GM12878 (cell line): ENCODE data around the gene NUAK1. TPM values are rescaled to one million over a fixed set of nuclear protein-coding genes. Genes with fewer than 3 reads are reported as not detected.

Source experiments
- ATAC-seq: fragments of 200-7000 bp; cut with Tn5 transposase; 3 replicates; pipeline ENCODE4 v1.9.1; 2020; ENCODE audit warnings: mild to moderate bottlenecking, moderate library complexity
- BruUV-seq: library from RNA; stranded (reverse); fragments of 400-500 nt; replicated peaks from 2 replicates; lab custom pipeline; 2021; lab: Mats Ljungman, UMichigan
- CTCF ChIA-PET: fragments of 300-600 bp; sonication (Branson Sonifier 250); formaldehyde crosslinking; extraction: SDS; loops from one replicate; lab custom pipeline; 2021; ENCODE audit warnings: inconsistent platforms; lab: Yijun Ruan, JAX
- POLR2A ChIA-PET: fragments of 350-600 bp; formaldehyde crosslinking; extraction: SDS; loops from one replicate; lab custom pipeline; 2021; ENCODE audit warnings: inconsistent platforms; lab: Charles Lee
- RAD21 ChIA-PET: fragments of 300-600 bp; sonication (Branson Sonifier 250); formaldehyde crosslinking; loops from one replicate; lab custom pipeline; 2023; ENCODE audit warnings: antibody characterized with exemption; ENCODE audit not compliant: unreplicated experiment; lab: Charles Lee
- SMC1A ChIA-PET: fragments of 300-600 bp; sonication (Branson Sonifier 250); formaldehyde crosslinking; loops from one replicate; lab custom pipeline; 2023; ENCODE audit not compliant: unreplicated experiment, uncharacterized antibody; lab: Charles Lee
- DNase-seq: peaks from one replicate; pipeline ENCODE4 v3.0.0-alpha.2; 2011; ENCODE audit warnings: low read depth, low spot score
- FAIRE-seq: peaks from 3 replicates; lab custom pipeline; 2011; peaks lifted over from hg19 to GRCh38; lab: Jason Lieb, UNC
- H2AFZ ChIP-seq: 2 replicates; pipeline ENCODE4 v1.6.0; 2011; ENCODE audit warnings: low read depth, low read length, control low read depth; ENCODE audit not compliant: control insufficient read depth
- H3K27ac ChIP-seq: 2 replicates; pipeline ENCODE4 v1.5.1; 2011; ENCODE audit warnings: control low read depth; ENCODE audit not compliant: control insufficient read depth, insufficient read depth
- H3K27me3 ChIP-seq, 2 experiments: replicated peaks in 1 of 2; 2 replicates each; pipeline versions ENCODE4 v1.6.0 to v1.6.1; 2011; ENCODE audit warnings: low read length in 1 of 2; ENCODE audit not compliant: control insufficient read depth in 2 of 2, insufficient read depth in 2 of 2
- H3K36me3 ChIP-seq, 2 experiments: 2 replicates each; pipeline ENCODE4 v1.5.1; 2011; ENCODE audit warnings: low read length in 1 of 2; ENCODE audit not compliant: control insufficient read depth in 2 of 2, insufficient read depth in 2 of 2
- H3K4me1 ChIP-seq: 2 replicates; pipeline ENCODE4 v1.6.1; 2011; ENCODE audit warnings: mild to moderate bottlenecking, low read length, moderate library complexity, mixed read lengths; ENCODE audit not compliant: control insufficient read depth, insufficient read depth
- H3K4me2 ChIP-seq: 2 replicates; pipeline ENCODE4 v1.6.0; 2011; ENCODE audit warnings: control low read depth; ENCODE audit not compliant: control insufficient read depth, insufficient read depth
- H3K4me3 ChIP-seq: fragments of 200-600 bp; sonication (generic); 2 replicates; pipeline ENCODE4 v1.5.1; 2016
- H3K79me2 ChIP-seq: 2 replicates; pipeline ENCODE4 v1.6.0; 2011; ENCODE audit warnings: low read length; ENCODE audit not compliant: control insufficient read depth, insufficient read depth
- H3K9ac ChIP-seq: 2 replicates; pipeline ENCODE4 v1.8.0; 2011; ENCODE audit warnings: low read length, control low read depth, mixed read lengths; ENCODE audit not compliant: control insufficient read depth, insufficient read depth
- H3K9me3 ChIP-seq: replicated peaks from 3 replicates; pipeline ENCODE4 v1.5.1; 2011; ENCODE audit warnings: mild to moderate bottlenecking, low read length; ENCODE audit not compliant: control insufficient read depth, insufficient read depth
- H4K20me1 ChIP-seq: 2 replicates; pipeline ENCODE4 v1.6.0; 2011; ENCODE audit not compliant: control insufficient read depth, insufficient read depth
- BACH1 ChIP-seq: fragments of 450-650 bp; IDR thresholded peaks from 2 replicates; pipeline ENCODE4 v1.6.1; 2017; ENCODE audit warnings: mild to moderate bottlenecking, borderline replicate concordance
- BMI1 ChIP-seq: fragments of 450-650 bp; IDR thresholded peaks from 2 replicates; pipeline ENCODE4 v1.6.1; 2016; ENCODE audit warnings: mild to moderate bottlenecking, moderate library complexity, borderline replicate concordance
- CHD1 ChIP-seq: IDR thresholded peaks from 2 replicates; pipeline ENCODE4 v1.6.1; 2012; ENCODE audit warnings: low read depth, low read length, improper control_type of control experiment
- E2F8 ChIP-seq: fragments of 450-650 bp; IDR thresholded peaks from 2 replicates; pipeline ENCODE4 v1.6.1; 2018; ENCODE audit warnings: mild to moderate bottlenecking, low read depth, moderate library complexity; ENCODE audit not compliant: partially characterized antibody
- EED ChIP-seq: sonication (generic); IDR thresholded peaks from 2 replicates; pipeline ENCODE4 v1.6.1; 2016; ENCODE audit warnings: antibody characterized with exemption, low read depth
- EP300 ChIP-seq, 2 experiments: fragments of 150-350 bp in 1 of 2; IDR thresholded peaks; 2 replicates each; pipeline ENCODE4 v1.6.1; 2011 to 2012; ENCODE audit warnings: low read depth in 2 of 2, low read length in 2 of 2, borderline replicate concordance in 1 of 2, improper control_type of control experiment in 1 of 2, inconsistent platforms in 1 of 2; ENCODE audit not compliant: control insufficient read depth in 1 of 2
- HCFC1 ChIP-seq: fragments of 150-350 bp; IDR thresholded peaks from 2 replicates; pipeline ENCODE4 v1.6.1; 2014; ENCODE audit warnings: low read length
- IRF5 ChIP-seq: fragments of 450-650 bp; IDR thresholded peaks from 2 replicates; pipeline ENCODE4 v1.6.1; 2017; ENCODE audit warnings: borderline replicate concordance
- JUNB ChIP-seq: IDR thresholded peaks from 2 replicates; pipeline ENCODE4 v1.6.1; 2016; ENCODE audit warnings: antibody characterized with exemption, mild to moderate bottlenecking
- MYC ChIP-seq: IDR thresholded peaks from 2 replicates; pipeline ENCODE4 v1.6.1; 2011; ENCODE audit warnings: mild to moderate bottlenecking, low read length, moderate library complexity, inconsistent platforms; ENCODE audit not compliant: insufficient read depth, insufficient replicate concordance, insufficient read length, severe bottlenecking
- RFX5 ChIP-seq: IDR thresholded peaks from 2 replicates; pipeline ENCODE4 v1.6.1; 2011; ENCODE audit warnings: low read depth, low read length, improper control_type of control experiment
- SKIL ChIP-seq: fragments of 450-650 bp; IDR thresholded peaks from 2 replicates; pipeline ENCODE4 v1.6.1; 2017; ENCODE audit warnings: mild to moderate bottlenecking, low read depth, inconsistent platforms; ENCODE audit not compliant: poor library complexity, severe bottlenecking
- SMC3 ChIP-seq: IDR thresholded peaks from 2 replicates; pipeline ENCODE4 v1.6.1; 2011; ENCODE audit warnings: low read length, improper control_type of control experiment, borderline replicate concordance
- SREBF1 ChIP-seq: IDR thresholded peaks from 2 replicates; pipeline ENCODE4 v1.6.1; 2012; ENCODE audit warnings: mild to moderate bottlenecking, low read length
- YBX1 ChIP-seq: fragments of 450-650 bp; IDR thresholded peaks from 2 replicates; pipeline ENCODE4 v1.6.1; 2016; ENCODE audit warnings: antibody characterized with exemption
- WGBS: methylation state at CpG from one replicate; pipeline ENCODE4 v1.1.6; 2016; ENCODE audit warnings: low lambda C conversion rate; ENCODE audit not compliant: insufficient replicate concordance, insufficient coverage; ENCODE audit errors: missing lambda C conversion rate; 5-methylcytosine and 5-hydroxymethylcytosine counted together
- in situ Hi-C: fragments of 300-500 bp; cut with MboI; formaldehyde crosslinking; loops from 9 replicates; pipeline ENCODE4 v1.14.3; 2018; ENCODE audit warnings: mixed read lengths
- intact Hi-C: fragments of 100-400 bp; cut with micrococcal nuclease; formaldehyde crosslinking; loops from one replicate; pipeline ENCODE4 v1.14.2; 2022; ENCODE audit not compliant: unreplicated experiment
- polyA plus RNA-seq, 11 experiments: library from polyadenylated mRNA; depleted of rRNA in 4 of 11; unstranded in 6 of 11; stranded (reverse) in 5 of 11; fragments of >200 nt; fragmentation: Nextera tagmentation in 4 of 11; fragmentation: Illumina TruSeq in 1 of 11; extraction: Ambion mirVana in 4 of 11; extraction: Trizol in 1 of 11; gene quantifications; 1 replicate in 1 of 11; 2 replicates in 10 of 11; pipeline versions ENCODE4 v1.2.1 to v1.2.3, GENCODE V29; 2011 to 2016; ENCODE audit warnings: inconsistent platforms in 2 of 11, missing spikeins in 2 of 11, low read depth in 1 of 11
- total RNA-seq, 4 experiments: library from RNA; depleted of rRNA in 3 of 4; stranded (reverse); fragments of >200 nt in 3 of 4; fragmentation: Illumina TruSeq in 1 of 4; extraction: Trizol in 1 of 4; gene quantifications; 2 replicates each; pipeline versions ENCODE4 v1.2.1 to v1.2.3, GENCODE V29; 2013 to 2021

The NUAK1 gene
- total and polyA plus RNA-seq, 10 of the 15 experiments (the other 5 are each of a cell fraction or from before 2014, with no cell fraction given), result 0.03 to 0.42 (median 0.08) TPM; not detected in 2

DNA sequence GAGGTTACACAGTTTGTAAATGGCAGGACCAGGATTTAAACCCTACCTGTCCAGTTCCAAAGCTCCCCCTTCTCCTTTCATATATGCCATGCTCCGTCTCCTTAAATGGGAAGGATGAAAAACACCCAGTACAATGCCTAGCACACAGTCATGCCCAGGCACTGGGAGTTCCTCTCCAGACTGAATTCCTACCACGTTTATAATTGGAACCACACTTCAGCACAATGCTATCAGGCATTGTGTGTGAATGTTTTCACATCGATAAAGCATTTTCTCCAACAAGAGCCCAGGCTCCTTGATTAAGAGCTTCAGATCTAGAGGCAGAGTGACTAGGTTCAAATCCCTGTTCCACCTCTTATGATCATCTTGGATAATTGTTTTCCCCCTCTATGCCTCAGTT is 2.7 kb upstream of the NUAK1 start:
- H3K36me3 ChIP-seq, result no peaks in the 10 kb centered on the region
- no peak for FAIRE-seq

GRCh38 chr12:106141003-106141402 is 2.2 kb upstream of the NUAK1 start:
- DNase-seq (no peak), FAIRE-seq (no peak), ATAC-seq (no peak)
- Histone ChIP-seq H3K4me3 (no peak overlapping the region), H3K27ac (no peak overlapping the region), H4K20me1 (no peaks in the 10 kb centered on the region; the same call in 1 of the 2 replicates), H3K9ac (no peak overlapping the region), H3K9me3 (no peaks in the 10 kb centered on the region; the same call in 2 of the 3 replicates), H3K4me2 (no peak overlapping the region), H3K36me3 (no peaks in the 10 kb centered on the region), H2AFZ (no peak overlapping the region), H3K79me2 (no peaks in the 10 kb centered on the region), H3K27me3 (peaks cover 7 to 27% of the 10 kb centered on the region in 2 experiments), H3K4me1 (no peaks in the 10 kb centered on the region)
- BruUV-seq, result no TSS peak
- in situ Hi-C loops, result no loop called here
- intact Hi-C loops, result no loop called here
- POLR2A ChIA-PET, result no interaction called here
- SMC1A ChIA-PET, result no interaction called here
- RAD21 ChIA-PET, result no interaction called here
- CTCF ChIA-PET, result interaction anchor here (0.8 kb wide), 1 partner anchor 41 kb away, joined by 3 read pairs; no protein-coding TSS in a partner anchor
- no peak for TF ChIP-seq BMI1
- TF ChIP-seq RFX5, result no peak
- TF ChIP-seq E2F8, result no peak
- TF ChIP-seq EED, result no peak
- no peak for TF ChIP-seq MYC
- TF ChIP-seq CHD1, result no peak
- no peak for TF ChIP-seq HCFC1
- TF ChIP-seq IRF5, result no peak
- no peak for TF ChIP-seq SKIL

More for the DNA sequence above, 2.7 kb upstream of the NUAK1 start:
- no peaks in the 10 kb centered on the region for H3K79me2 ChIP-seq
- no peaks in the 10 kb centered on the region; the same call in 2 of the 3 replicates for H3K9me3 ChIP-seq
- peaks cover 7 to 27% of the 10 kb centered on the region in 2 experiments for H3K27me3 ChIP-seq
- ChIA-PET RAD21 (no interaction called here), CTCF (interaction anchor here (0.8 kb wide), 1 partner anchor 41 kb away, joined by 3 read pairs; no protein-coding TSS in a partner anchor), POLR2A (no interaction called here), SMC1A (no interaction called here)
- 29% methylated on average over 3 of the region's 3 CpGs for WGBS
- in situ Hi-C loops (no loop called here), intact Hi-C loops (no loop called here)
- H3K4me1 ChIP-seq, result no peaks in the 10 kb centered on the region
- DNase-seq (no peak), ATAC-seq (no peak)
- H3K9ac ChIP-seq, result no peak overlapping the region
- H3K4me2 ChIP-seq, result no peak overlapping the region
- no peaks in the 10 kb centered on the region; the same call in 1 of the 2 replicates for H4K20me1 ChIP-seq
- TF ChIP-seq SREBF1 (no peak), SMC3 (no peak), EP300 (IDR thresholded peaks at IDR 0.05; ENCODE audit: borderline replicate concordance in 1 of 2, control insufficient read depth in 1 of 2, low read depth in 2 of 2, low read length in 2 of 2) (no peak), JUNB (no peak), BACH1 (no peak), YBX1 (no peak)
- no peak overlapping the region for H3K27ac ChIP-seq
- BruUV-seq, result no TSS peak
- H3K4me3 ChIP-seq, result no peak overlapping the region
- H2AFZ ChIP-seq, result no peak overlapping the region
